Tongue (tissue), 2 donors: ENCODE measurements around the gene CRTAP. TPM values are rescaled to one million over a fixed set of nuclear protein-coding genes. Genes with fewer than 3 reads are reported as not detected.
"Not testable (repeated sequence)": the region's sequence is repeated elsewhere in the genome, so short reads cannot be mapped to it uniquely, and the experiment has no call there.

Experiments used
- DNase-seq: peaks from one replicate; pipeline ENCODE4 v3.0.0-alpha.2; 2015
- total RNA-seq: library from RNA; depleted of rRNA; stranded (reverse); fragments of >200 nt; gene quantifications from one replicate; pipeline ENCODE4 v1.2.3, GENCODE V29; 2014

Gene CRTAP
- 124 TPM for total RNA-seq

DNA sequence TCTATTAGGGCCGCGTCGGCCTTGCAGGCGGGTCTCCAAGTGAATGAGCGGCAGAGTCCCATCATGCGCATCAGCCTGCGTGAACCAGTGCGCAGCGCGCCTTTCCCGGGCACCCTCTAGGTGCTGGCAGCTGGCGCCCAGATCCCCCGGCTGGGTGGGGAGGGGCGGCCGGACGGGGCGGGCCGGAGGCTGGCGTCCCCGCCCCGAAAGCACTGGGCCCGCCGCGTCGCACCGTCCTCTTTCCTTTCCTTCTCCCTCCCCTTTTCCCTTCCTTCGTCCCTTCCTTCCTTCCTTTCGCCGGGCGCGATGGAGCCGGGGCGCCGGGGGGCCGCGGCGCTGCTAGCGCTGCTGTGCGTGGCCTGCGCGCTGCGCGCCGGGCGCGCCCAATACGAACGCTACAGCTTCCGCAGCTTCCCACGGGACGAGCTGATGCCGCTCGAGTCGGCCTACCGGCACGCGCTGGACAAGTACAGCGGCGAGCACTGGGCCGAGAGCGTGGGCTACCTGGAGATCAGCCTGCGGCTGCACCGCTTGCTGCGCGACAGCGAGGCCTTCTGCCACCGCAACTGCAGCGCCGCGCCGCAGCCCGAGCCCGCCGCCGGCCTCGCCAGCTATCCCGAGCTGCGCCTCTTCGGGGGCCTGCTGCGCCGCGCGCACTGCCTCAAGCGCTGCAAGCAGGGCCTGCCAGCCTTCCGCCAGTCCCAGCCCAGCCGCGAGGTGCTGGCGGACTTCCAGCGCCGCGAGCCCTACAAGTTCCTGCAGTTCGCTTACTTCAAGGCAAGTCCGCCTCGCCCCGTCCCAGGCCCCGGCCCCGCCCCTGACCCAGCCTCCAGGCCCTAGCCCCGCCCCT is at the start of gene CRTAP:
TSS of gene CRTAP (plus strand) at position 243 of the 850 bp plus-strand sequence. CDS start at position 307, 64 bp downstream.
- DNase-seq: peak; percentile 96

DNA sequence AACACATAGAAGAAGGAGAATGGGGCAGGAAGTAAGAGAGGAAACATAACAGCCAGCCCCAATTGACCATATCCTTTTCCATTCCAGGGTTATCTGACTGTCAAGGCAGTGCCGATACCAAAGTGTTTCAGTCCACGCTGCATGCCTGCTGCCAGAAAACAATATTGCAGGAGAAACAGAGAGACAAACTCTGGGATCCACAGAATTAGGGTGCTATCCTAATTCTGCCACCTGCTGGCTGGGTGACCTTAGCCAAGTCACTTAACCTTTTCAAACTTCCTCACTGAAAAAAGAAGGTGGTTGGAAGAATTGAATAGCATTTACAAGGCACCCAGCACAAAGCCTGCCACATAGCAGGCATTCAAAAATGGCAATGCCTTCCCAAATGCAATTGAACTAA is 48.9 kb upstream of the CRTAP start:
- no peak for DNase-seq

DNA sequence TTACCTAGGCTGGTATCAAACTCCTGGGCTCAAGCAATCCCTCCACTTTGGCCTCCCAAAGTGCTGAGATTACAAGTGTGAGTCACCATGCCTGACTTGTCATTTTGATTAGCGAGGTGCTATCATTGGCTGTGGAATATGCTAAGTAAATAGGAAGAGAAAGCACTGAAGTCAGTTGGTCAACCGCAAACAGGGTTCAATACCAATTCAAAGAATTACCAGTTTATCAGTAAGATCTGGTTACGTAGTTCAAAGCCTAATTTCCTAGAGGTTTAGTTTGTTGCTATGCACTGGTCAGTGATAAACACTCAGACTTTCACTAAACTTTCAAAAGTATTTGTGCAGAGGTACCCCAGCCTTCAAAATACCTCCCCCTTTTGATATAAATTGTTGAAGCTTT is 46.3 kb upstream of the CRTAP start:
- DNase-seq: no peak

DNA sequence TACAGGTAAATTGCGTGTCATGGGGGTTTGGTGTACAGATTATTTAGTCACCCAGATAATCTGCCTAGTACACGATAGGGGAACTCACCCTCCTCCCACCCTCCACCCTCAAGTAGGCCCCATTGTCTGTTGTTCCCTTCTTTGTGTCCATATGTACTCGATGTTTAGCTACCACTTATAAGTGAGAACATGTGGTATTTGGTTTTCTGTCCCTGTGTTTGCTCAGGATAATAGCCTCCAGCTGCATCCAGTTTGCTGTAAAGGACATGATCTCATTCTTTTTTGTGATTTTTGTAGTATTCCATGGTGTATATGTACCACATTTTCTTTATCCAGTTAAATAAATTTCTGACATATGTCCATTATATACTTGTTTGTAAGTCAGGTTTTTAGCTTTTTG is 44.0 kb upstream of the CRTAP start:
- DNase-seq: peak; percentile 69

DNA sequence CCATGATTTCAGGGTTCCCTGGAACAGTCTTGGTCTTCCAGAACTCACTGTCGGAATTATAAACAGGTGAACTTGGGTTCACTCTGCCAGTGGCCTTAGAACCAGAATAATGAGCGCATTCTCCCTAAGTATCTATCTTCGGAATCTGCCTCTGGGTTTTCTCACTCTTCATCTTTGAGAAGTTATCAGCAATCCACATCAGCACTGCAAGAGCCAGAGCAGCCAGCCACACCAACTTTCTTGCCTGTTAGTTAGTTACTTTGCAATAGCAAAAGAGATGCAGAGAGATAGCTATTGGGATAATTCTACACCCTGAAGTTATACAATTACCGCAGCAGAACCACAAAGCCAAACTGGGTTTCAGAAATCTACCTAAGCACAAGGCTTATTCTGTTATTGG is 42.6 kb upstream of the CRTAP start:
- no peak for DNase-seq

DNA sequence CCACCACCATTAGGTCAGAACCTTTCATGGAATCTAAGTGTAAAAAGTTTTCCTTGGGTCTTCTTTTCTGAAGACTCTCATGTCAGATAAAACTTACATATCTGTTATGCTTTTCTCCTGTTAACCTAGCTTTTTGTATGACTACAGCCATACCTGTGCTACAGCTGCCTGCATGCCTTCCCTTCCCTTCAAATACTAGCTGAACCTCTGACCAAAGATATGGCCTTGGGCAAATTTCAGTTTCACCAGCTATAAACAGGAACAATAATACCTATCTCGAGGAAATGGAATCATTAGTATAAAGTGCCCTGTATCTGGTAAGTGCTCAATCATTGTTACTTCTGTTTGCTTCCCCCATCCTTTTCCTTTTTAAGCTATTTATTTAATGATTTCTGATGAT is 41.9 kb upstream of the CRTAP start:
- DNase-seq: no peak

DNA sequence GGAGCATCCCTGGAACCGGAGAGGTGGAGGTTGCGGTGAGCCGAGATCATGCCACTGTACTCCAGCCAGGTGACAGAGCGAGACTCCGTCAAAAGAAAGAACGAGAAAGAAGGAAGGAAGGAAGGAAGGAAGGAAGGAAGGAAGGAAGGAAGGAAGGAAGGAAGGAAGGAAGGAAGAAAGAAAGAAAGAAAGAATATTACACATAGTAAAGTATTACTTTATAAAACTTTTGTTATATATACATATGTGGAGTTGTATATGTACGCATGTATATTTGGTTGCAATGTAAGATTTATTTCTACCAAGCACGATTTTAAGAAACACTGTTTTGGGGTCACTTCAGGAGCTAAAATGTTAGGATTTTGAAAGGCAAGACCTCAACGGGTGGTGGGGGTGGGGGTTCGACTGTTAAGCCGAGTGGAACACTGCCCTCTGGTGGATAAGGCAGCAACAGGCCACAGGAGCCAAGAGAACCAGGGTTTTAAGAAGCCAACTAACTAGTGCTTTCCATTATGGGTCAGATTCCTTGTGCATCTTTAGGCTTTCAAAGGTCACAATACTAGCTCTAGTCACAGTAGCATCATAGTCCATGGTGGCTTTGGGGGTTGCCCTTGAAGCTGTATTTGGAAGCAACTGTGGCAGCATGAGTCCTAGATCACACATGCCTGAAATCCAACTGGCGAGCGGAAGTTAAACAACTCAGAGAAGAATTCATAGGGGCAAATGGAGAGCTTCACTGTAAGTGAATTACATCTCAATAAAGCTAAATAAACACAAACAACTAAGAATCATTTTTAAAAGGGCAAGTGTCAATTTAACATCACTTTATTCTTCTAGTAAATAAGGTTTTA is 39.4 kb upstream of the CRTAP start:
- DNase-seq: peak; percentile 74

DNA sequence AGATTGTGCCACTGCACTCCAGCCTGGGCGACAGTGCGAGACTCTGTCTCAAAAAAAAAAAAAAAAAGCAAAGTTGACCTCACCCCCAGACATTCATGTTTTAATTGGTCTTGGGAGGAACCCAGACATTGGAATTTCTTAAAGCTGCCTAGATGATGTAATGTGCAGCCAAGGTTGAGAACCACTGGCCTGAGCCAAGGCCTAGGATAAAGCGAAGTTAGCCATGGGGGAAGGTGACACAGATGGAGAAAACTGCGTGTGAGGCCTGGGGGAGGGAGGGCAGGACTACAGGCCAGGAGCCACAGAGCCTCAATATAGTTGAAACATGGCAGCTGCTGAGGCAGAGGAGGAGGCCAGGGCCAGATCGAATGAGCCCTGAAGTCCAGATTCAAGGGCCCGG is 37.8 kb upstream of the CRTAP start:
- no peak for DNase-seq

DNA sequence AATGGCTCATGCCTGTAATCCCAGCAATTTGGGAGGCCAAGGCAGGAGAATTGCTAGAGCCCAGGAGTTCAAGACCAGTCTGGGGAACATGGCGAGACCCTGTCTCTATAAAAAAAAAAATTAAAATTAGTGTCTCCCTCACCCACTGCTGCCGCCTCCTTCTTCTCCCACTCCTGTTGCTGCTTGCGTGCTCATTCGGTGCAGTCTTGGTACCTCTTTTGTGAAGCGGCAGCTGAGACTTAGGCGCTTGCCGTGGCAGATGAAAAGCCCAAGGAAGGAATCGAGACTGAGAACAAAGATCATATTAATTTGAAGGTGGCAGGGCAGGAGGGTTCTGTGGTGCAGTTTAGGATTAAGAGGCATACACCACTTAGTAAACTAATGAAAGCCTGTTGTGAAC is 36.9 kb upstream of the CRTAP start:
- DNase-seq: no peak

DNA sequence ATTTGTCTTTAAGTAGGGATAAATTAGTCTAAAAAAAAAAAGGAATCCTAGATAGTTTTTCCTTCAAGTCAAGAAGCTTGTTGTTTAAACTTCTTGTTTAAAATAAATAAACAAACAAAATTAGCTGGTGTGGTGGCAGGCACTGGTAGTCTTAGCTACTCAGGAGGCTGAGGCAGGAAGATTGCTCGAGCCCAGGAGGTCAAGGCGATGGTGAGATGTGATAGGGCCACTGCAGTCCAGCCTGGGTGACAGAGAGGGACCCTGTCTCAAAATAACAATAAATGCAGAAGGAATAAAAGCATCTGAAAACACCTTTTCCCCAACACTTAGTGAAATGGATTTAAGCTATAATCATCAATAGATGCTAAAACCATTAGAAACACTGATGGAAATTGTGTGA is 35.8 kb upstream of the CRTAP start:
- no peak for DNase-seq

DNA sequence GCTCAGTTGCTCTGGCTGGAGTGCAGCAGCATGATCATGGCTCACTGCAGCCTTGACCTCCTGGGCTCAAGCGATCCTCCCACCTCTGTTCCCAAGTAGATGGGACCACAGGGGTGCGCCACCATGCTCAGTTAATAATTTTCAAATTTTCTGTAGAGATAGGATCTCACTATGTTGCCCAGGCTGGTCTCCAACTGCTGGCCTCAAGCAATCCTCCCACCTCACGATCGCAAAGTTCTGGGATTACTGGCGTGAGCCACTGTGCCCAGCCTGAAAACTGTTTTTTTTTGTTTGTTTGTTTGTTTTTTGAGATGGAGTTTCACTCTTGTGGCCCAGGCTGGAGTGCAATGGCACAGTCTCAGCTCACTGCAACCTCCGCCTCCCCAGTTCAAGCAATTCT is 34.0 kb upstream of the CRTAP start:
- DNase-seq: not testable (repeated sequence)

DNA sequence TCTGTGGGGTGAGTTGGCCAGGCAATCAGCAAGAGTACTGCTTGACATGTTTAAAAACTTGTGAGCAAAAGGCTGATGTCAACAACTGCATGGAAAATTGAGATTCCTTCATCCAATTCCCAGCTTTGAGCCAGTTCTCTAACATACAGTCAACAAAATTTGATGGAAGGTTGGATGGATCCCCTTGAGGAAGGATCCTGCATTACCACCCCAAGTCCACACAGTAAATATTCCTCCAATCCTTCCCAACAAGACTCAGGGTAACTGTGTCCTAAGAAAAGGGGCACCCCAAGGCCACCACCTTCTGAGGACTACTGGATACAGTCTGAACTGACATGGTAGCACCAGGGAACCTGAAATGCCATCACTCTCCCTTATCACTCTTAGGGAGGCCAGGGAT is 32.0 kb upstream of the CRTAP start:
- no peak for DNase-seq

DNA sequence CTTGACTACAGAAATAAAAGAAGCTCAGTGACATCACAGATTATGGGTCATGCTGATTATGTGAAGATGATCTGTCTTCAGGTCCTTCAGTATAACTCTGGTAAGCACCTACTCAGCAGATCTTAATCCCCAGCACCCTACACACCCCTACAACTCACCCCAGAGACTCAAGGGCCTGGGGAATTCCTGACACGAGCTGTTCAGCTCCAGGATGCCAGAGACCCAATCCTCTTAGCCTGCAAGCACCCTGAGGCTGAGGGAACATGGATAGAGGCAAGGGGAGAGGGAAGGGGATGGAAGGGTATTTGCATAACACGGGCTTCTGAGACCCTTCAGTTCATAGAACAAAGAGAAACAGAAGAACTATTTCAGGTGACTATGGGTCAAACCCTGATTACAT is 29.9 kb upstream of the CRTAP start:
- no peak for DNase-seq

DNA sequence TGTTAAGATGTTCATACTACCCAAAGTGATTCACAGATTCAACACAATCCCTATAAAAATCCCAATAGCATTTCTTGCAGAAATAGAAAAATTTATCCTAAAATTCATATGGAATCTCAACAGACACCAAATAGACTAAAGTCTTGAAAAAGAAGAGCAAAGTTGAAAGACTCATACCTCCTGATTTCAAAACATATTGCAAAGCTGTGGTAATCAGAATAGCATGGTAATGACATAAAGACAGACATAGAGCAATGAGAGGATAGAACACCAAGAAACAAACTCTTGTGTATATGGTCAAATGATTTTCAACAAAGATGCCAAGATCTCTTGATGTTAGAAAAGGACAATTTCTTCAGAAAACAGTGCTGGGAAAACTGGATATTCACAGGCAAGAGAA is 25.1 kb upstream of the CRTAP start:
- DNase-seq: no peak

DNA sequence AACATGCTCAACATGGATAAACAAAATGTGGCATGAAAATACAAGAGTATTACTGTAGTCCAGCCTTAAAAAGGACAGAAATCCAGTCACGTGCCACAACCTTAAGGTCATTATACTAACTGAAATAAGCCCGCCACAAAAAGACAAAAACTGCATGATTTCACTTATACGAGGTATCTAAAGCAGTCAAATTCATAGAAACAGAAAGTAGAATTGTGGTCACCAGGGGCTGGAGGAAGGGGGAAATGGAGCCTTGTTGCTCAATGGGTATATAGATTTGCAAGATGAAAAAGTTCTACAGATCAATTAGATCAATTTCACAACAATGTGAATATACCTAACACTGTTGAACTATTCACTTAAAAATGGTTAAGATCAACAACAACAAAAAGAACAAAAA is 24.3 kb upstream of the CRTAP start:
- DNase-seq: no peak

DNA sequence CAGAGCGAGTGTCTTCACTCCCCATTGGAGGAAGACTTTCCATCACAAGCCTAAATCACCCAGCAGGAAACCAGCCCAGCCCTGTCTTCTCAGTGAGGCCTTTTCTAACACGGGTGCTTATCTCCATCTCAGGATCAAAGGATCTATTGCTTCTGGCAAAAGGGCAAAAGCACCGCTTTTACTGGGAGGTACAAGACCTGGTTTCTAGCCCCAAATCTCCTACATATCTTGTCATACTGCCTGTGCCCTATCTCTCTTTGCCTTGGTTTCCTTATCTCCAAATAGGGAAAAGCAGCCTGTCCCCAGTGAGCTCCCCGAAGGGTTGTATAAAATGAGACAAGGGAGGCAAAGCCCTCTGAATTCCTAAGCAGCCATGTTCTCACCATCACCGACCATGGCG is 22.1 kb upstream of the CRTAP start:
- no peak for DNase-seq

DNA sequence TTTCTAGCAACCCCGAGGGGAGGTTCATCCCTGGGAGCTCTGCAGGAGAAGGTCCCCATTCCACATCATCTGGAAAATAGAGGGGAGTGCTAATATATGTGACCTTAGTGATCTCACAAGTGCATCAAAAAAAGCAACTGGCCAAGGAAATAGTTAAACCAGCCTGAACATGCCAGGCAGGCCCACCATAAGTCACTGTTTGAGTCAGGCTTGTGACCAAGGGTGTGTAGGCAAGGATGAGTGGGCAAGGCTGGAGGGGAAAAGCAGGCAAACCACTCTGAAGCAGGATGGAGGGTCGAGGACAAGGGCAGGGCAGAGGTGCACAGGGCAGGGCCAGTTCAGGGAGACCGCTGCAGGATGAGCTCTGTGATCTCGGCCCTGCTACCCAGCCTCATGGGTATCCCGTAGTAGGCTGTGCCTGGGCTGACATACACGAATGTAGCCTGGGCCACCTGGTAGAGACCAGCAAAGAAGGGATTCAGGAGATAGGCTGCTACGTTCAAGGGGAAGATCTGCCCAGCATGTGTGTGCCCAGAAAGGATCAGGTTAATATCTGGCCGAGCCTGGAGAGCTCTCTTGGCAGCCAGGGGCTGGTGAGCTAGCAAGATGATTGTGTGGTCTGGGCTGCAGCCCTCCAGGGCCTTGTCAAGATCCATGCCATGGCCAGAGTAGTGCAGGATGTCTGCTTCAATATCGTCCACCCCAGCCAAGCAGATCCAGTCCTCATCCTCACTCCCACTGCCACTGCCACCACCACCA is 21.1 kb upstream of the CRTAP start:
- no peak for DNase-seq

DNA sequence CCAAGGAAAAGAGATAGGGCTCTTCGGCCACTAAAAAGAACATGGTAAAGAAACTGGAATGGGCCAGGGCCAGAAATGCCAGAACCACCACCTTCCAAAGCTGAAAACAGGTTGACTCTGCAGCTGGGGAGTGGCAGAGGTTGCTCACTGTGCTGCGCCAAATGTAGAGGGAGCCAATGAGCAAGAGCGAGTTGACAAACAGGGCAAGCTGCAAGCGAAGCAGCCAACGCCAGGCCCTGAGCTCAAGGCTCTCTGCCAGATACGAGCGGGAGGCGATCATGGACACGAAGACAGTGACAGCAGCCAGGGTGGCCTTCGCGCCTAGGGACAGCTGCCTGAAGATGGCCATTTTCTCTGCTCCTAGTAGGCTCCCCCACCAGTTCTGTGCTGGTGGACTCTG is 20.0 kb upstream of the CRTAP start:
- no peak for DNase-seq

DNA sequence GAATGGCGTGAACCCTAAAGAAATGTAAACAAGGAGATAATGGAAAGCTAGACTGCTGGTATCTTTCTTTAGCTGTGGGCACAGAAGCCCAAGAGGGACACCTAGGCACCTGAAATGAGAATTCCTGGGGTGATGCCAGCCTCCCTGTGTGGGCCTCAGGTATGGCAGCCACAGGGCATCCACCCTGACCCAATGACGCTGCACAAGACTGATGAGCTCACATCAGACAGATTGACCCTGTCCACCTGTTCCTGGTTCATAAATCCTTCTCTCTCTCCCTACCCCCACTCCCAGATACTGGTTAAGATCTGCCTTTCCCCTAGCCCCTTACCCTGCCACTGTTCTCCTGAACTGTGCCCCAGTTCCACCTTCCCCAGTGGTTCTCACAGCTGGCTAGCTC is 18.4 kb upstream of the CRTAP start:
- DNase-seq: no peak

DNA sequence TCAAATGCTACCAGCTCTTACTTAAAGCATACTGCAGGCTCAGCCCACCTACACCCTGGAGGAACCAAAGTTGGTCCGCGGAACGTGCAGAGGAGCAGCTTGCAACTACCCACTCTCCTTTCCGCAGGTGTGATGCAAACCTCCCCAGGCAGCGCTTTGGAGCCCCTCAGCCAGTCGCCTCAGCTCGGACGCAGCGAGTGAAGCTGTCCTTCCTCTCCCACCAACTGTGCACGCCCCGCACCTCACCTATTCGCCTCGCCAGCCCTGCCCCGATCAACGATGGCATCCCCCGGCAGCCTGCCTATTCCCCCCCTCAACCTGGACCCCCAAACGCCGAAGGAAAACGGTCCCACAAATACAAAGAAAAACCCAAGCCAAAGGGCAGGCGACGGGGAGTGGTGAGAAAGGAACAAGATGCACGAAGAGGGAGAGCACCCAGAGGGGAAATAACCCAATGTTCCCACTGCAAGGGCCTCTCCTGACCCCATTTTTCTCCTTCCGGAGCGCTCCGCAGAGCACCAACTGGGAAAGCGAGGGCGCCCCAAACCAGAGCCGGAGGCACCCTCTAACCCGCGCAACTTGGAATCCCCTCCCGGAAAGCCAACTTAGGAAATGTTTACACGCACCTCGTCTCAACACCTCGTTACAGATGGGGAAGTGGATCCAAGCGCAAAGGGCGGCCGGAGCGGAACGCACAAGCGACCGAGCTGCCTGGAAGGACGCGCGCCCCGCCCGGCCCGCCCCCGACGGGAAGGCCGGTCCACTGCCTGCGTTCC is 17.5 kb upstream of the CRTAP start:
- peak; percentile 58 for DNase-seq

DNA sequence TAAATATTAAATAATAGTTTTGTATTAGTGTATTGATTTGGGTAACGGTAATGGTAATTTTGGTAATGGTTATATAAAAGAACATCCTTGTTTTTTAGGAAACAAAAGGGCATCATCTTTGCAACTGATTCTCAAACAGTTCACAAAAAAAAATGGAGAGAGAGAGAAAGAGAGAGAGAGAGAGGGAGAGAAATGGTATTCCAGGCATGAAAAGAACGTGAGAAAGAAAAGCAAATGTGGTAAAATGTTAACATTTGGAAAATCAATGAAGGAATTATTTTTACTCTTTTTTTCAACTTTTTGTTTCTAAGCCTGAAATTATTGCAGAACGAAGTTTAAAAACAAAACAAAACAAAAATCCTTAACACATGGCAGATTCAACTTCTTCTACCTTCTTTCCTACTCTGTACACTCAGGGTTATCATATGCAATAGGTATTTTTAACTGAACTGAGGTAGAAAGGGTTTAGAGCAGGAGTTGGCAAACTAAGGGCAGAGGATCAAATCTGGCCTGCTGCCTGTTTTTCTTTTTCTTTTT is 14.6 kb upstream of the CRTAP start:
- DNase-seq: no peak

DNA sequence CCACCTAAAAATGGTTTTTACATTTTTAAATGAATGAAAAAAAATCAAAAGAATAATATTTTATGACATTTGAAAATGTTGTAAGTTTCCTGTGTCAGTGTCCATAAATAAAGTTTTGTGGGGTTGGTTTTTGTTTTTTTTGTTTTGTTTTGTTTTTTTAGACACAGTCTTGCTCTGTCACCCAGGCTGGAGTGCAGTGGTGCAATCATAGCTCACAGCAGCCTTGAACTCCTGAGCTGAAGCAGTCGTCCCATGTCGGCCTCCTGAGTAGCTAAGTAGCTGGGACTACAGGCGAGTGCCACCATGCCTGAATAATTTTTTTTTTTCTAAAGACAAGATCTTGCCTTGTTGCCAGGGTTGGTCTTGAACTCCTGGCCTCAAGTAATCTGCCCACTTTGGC is 14.1 kb upstream of the CRTAP start:
- no peak for DNase-seq
